ENCODE measurements around the gene CCDC187. TPM values are rescaled to one million over a fixed set of nuclear protein-coding genes. Genes with fewer than 3 reads are reported as not detected.

The CCDC187 gene
- total and polyA plus RNA-seq, 2 of the 8 experiments (the other 6 are each of a cell fraction or from before 2014, with no cell fraction given), result 0.02 TPM; not detected in 1

- Histone ChIP-seq H3K9ac (replicated peaks in 1 of 4; ENCODE audit: extremely low read depth in 1 of 4, low read depth in 3 of 4, low read length in 3 of 4) (no peak overlapping the region), H3K79me1 (ENCODE audit: low read depth, low read length) (no peaks in the 10 kb centered on the region), H4K8ac (ENCODE audit: extremely low read depth, insufficient read depth, low read length) (peak overlapping the region; percentile 9; the same call in 1 of the 2 replicates), H2BK12ac (ENCODE audit: low read depth, low read length) (0 out of 2 replicates have a peak overlapping the region, but pooled peaks have one; percentile 87), H3K23me2 (ENCODE audit: low read depth, low read length) (no peaks in the 10 kb centered on the region), H2BK5ac (ENCODE audit: low read depth, low read length) (no peak overlapping the region; the same call in 1 of the 2 replicates), H3K9me3 (ENCODE audit: insufficient read depth in 2 of 2, low read depth in 1 of 2, low read length in 1 of 2) (no peaks in the 10 kb centered on the region), H3K23ac (ENCODE audit: insufficient read length) (no peak overlapping the region), H3K18ac (ENCODE audit: extremely low read depth, low read length) (no peak overlapping the region), H4K5ac (ENCODE audit: insufficient read length, low read depth, low read length) (no peak overlapping the region), H4K20me1 (replicated peaks in 1 of 2; ENCODE audit: control insufficient read depth in 1 of 2, insufficient read depth in 2 of 2, low read length in 2 of 2) (no peaks in the 10 kb centered on the region), H3K36me3 (ENCODE audit: control insufficient read depth in 2 of 4, insufficient read depth in 4 of 4, low read length in 3 of 4) (no peaks in the 10 kb centered on the region), H3K56ac (replicated peaks; ENCODE audit: insufficient read length, low read depth, low read length) (no peak overlapping the region), H3K4me3 (ENCODE audit: extremely low read depth in 1 of 4, insufficient read depth in 2 of 4, low read depth in 3 of 4, low read length in 4 of 4) (no peak overlapping the region), H3K14ac (ENCODE audit: insufficient read length) (no peak overlapping the region), H2AFZ (ENCODE audit: low read length) (peak overlapping the region; percentile 48; the same call in 1 of the 2 replicates), H2BK20ac (ENCODE audit: low read length) (no peak overlapping the region), H3K4me2 (ENCODE audit: insufficient read depth in 1 of 2, low read depth in 2 of 2, low read length in 2 of 2) (peak overlapping the region in 1 of 2 experiments; percentile 32; a peak in 2 of 4 replicates), H2AK5ac (ENCODE audit: low read depth, low read length) (no peak overlapping the region), H2BK15ac (ENCODE audit: low read length) (peak overlapping the region; percentile 61; the same call in 1 of the 2 replicates), H3K27me3 (replicated peaks in 1 of 4; ENCODE audit: control insufficient read depth in 3 of 4, extremely low read depth in 1 of 4, insufficient read depth in 3 of 4, low read length in 3 of 4) (no peaks in the 10 kb centered on the region), H4K91ac (replicated peaks; ENCODE audit: insufficient read length, low read length) (no peak overlapping the region), H2BK120ac (replicated peaks; ENCODE audit: low read depth, low read length) (no peak overlapping the region), H3K4ac (replicated peaks; ENCODE audit: insufficient read length, low read depth, low read length) (no peak overlapping the region), H3K27ac (ENCODE audit: low read depth, low read length) (no peak overlapping the region), H3K79me2 (ENCODE audit: control insufficient read depth in 1 of 2, insufficient read depth in 2 of 2, low read length in 2 of 2) (no peaks in the 10 kb centered on the region), H3K4me1 (replicated peaks in 1 of 4; ENCODE audit: control insufficient read depth in 3 of 4, insufficient read depth in 4 of 4, low read length in 3 of 4) (peaks cover 0 to 4% (median 2%) of the 10 kb centered on the region in 4 experiments; a peak in 3 of 7 replicates)
- DNase-seq (ENCODE audit: low read depth in 1 of 2, low spot score in 2 of 2), result peak; percentile 43 to 93
- CTCF ChIA-PET (ENCODE audit: partially characterized antibody), result interaction anchor here (0.7 to 5.2 kb wide), 40 partner anchors 8 to 291 kb away, joined by 3 to 40 read pairs (median 4); partner anchors contain the start of gene DNLZ
- FAIRE-seq, result no peak
- POLR2A ChIA-PET (ENCODE audit: partially characterized antibody), result no interaction called here
- whole genome bisulfite sequencing, 2 experiments (ENCODE audit: extremely low coverage in 1 of 2, insufficient coverage in 1 of 2, insufficient read length in 1 of 2, insufficient replicate concordance in 2 of 2, low coverage in 1 of 2, low lambda C conversion rate in 2 of 2, missing lambda C conversion rate in 1 of 2), result 51% methylated on average over 30 of the region's 32 CpGs; no CpG with 5 or more reads in 1 of the 2 experiments
- TF ChIP-seq SP1 (IDR thresholded peaks at IDR 0.05; ENCODE audit: low read depth, low read length) (no peak), SP4 (IDR thresholded peaks at IDR 0.05; ENCODE audit: low read length) (no peak), CHD1 (IDR thresholded peaks at IDR 0.05; ENCODE audit: low read depth, low read length) (no peak), RAD21 (IDR thresholded peaks at IDR 0.05 in 1 of 2, conservative IDR thresholded peaks at IDR 0.05 in 1 of 2; ENCODE audit: low read depth in 2 of 2, low read length in 2 of 2) (peak; percentile 86 to 92), YY1 (IDR thresholded peaks at IDR 0.05; ENCODE audit: low read depth, low read length) (peak; percentile 68; the same call in 1 of the 2 replicates), CTCF (IDR thresholded peaks at IDR 0.05; ENCODE audit: control extremely low read depth in 1 of 3, insufficient read depth in 1 of 3, low read depth in 1 of 3, low read length in 3 of 3) (peak in 2 of 3 experiments; percentile 89 to 92; a peak in 3 of 4 replicates), MAX (IDR thresholded peaks at IDR 0.05) (peak; percentile 27; the same call in 1 of the 2 replicates)
Observed at GRCh38 chr9:136283291-136284235, 20.3 kb downstream of the CCDC187 start.
